VCaP (cell line): ENCODE measurements around the gene SP2.

Source experiments
- H3K27ac ChIP-seq: fragments of 450-650 bp; 2 replicates; pipeline ENCODE4 v1.5.1; 2017
- CTCF ChIP-seq: fragments of 450-650 bp; conservative IDR thresholded peaks from 2 replicates; pipeline ENCODE4 v1.5.1; 2017; ENCODE audit warnings: mild to moderate bottlenecking, moderate library complexity

The SP2 gene

GRCh38 chr17:47879028-47879585, 16.9 kb upstream of the SP2 start:
- no peak for TF ChIP-seq CTCF

GRCh38 chr17:47879776-47880454, 16.1 kb upstream of the SP2 start:
- no peak for TF ChIP-seq CTCF
- no peak overlapping the region for H3K27ac ChIP-seq

More at GRCh38 chr17:47879028-47879585, 16.9 kb upstream of the SP2 start:
- H3K27ac ChIP-seq: no peak overlapping the region

GRCh38 chr17:47882247-47882646, 13.8 kb upstream of the SP2 start:
- no peak overlapping the region for H3K27ac ChIP-seq
- no peak for TF ChIP-seq CTCF

GRCh38 chr17:47882695-47883588, 13.1 kb upstream of the SP2 start:
- H3K27ac ChIP-seq: peak overlapping the region; percentile 65

GRCh38 chr17:47883589-47884426, 12.2 kb upstream of the SP2 start:
- no peak for TF ChIP-seq CTCF
- H3K27ac ChIP-seq: peak overlapping the region; percentile 65

More at GRCh38 chr17:47882695-47883588, 13.1 kb upstream of the SP2 start:
- no peak for TF ChIP-seq CTCF

GRCh38 chr17:47884427-47884740, 11.7 kb upstream of the SP2 start:
- no peak for TF ChIP-seq CTCF
- peak overlapping the region; percentile 65 for H3K27ac ChIP-seq
